ENCODE data around the gene FBXL16. TPM values are rescaled to one million over a fixed set of nuclear protein-coding genes. Genes with fewer than 3 reads are reported as not detected.

Gene FBXL16
- polyA plus RNA-seq, 1 of the 3 experiments (the other 2 are of a cell fraction), result 19.8 TPM

DNA sequence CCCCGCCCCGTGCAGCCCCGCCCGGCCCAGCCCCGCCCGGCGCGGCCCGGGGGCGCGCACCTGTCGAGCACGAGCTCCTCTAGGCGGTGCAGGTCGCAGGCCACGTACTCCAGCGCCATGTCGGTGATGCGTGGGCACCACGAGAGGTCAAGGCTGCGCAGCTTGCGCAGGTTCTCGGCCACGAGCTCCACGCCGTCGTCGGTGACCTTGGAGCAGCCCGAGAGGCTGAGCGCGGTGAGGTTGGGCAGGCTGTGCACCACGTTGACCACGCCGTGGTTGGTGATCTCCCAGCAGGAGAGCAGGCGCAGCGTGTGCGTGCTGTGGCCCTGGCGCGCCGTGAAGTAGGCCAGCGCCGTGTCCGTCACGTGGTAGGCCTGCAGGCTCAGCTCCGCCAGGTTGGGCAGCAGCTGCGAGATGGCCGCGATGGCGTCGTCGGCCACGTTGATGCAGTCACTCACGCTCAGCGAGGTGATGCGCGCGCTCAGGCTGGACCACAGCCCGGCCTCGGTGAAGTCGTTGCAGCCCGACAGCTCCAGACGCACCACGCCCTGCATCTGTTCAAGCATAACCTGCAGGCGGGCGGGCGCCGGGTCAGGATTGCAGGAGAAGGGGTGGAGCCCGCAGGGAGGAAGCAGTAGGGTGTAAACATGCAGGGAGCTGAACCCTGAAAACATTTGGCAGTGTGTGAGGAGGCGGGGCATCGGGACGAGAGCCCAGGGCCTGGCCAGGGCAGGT, 10.1 kb downstream of the FBXL16 start:
- Histone ChIP-seq H4K20me1 (ENCODE audit: insufficient read depth) (peaks cover 18% of the 10 kb centered on the region), H3K27ac (ENCODE audit: low read depth in 2 of 2, low read length in 1 of 2) (no peak overlapping the region), H3K9me2 (no peaks in the 10 kb centered on the region), H3K79me2 (ENCODE audit: insufficient read depth) (peaks cover 22% of the 10 kb centered on the region), H3K36me3 (replicated peaks in 1 of 2; ENCODE audit: control insufficient read depth in 1 of 2, insufficient read depth in 2 of 2, low read length in 1 of 2) (peaks cover 0 to 2% of the 10 kb centered on the region in 2 experiments), H3F3A (replicated peaks; ENCODE audit: insufficient read depth) (peaks cover 20% of the 10 kb centered on the region), H3K9ac (no peak overlapping the region), H3K9me3 (no peaks in the 10 kb centered on the region), H3K4me3 (ENCODE audit: low read depth in 2 of 2, low read length in 1 of 2) (no peak overlapping the region), H3K4me1 (ENCODE audit: control insufficient read depth in 1 of 2, insufficient read depth in 2 of 2, low read depth in 1 of 2, low read length in 1 of 2) (no peaks in the 10 kb centered on the region), H3K4me2 (no peak overlapping the region), H2AFZ (ENCODE audit: low read depth) (no peak overlapping the region), H3K27me3 (ENCODE audit: insufficient read depth) (no peaks in the 10 kb centered on the region)
- DNase-seq, result no peak
- ChIA-PET POLR2A (no interaction called here), CTCF (no interaction called here)
- WGBS (ENCODE audit: low lambda C conversion rate), result 78% methylated on average over 52 of the region's 71 CpGs
- TF ChIP-seq, protein P1, sequence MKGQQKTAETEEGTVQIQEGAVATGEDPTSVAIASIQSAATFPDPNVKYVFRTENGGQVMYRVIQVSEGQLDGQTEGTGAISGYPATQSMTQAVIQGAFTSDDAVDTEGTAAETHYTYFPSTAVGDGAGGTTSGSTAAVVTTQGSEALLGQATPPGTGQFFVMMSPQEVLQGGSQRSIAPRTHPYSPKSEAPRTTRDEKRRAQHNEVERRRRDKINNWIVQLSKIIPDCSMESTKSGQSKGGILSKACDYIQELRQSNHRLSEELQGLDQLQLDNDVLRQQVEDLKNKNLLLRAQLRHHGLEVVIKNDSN (IDR thresholded peaks at IDR 0.05; ENCODE audit: borderline replicate concordance, low read depth), result no peak
- TF ChIP-seq YY1 (IDR thresholded peaks at IDR 0.05; ENCODE audit: low read depth), result no peak
- TF ChIP-seq EP300 (IDR thresholded peaks at IDR 0.05; ENCODE audit: borderline replicate concordance in 1 of 2, low read depth in 1 of 2, low read length in 1 of 2), result no peak
- TF ChIP-seq MXI1 (IDR thresholded peaks at IDR 0.05; ENCODE audit: low read depth, low read length), result no peak
- TF ChIP-seq, protein P2, sequence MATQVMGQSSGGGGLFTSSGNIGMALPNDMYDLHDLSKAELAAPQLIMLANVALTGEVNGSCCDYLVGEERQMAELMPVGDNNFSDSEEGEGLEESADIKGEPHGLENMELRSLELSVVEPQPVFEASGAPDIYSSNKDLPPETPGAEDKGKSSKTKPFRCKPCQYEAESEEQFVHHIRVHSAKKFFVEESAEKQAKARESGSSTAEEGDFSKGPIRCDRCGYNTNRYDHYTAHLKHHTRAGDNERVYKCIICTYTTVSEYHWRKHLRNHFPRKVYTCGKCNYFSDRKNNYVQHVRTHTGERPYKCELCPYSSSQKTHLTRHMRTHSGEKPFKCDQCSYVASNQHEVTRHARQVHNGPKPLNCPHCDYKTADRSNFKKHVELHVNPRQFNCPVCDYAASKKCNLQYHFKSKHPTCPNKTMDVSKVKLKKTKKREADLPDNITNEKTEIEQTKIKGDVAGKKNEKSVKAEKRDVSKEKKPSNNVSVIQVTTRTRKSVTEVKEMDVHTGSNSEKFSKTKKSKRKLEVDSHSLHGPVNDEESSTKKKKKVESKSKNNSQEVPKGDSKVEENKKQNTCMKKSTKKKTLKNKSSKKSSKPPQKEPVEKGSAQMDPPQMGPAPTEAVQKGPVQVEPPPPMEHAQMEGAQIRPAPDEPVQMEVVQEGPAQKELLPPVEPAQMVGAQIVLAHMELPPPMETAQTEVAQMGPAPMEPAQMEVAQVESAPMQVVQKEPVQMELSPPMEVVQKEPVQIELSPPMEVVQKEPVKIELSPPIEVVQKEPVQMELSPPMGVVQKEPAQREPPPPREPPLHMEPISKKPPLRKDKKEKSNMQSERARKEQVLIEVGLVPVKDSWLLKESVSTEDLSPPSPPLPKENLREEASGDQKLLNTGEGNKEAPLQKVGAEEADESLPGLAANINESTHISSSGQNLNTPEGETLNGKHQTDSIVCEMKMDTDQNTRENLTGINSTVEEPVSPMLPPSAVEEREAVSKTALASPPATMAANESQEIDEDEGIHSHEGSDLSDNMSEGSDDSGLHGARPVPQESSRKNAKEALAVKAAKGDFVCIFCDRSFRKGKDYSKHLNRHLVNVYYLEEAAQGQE (IDR thresholded peaks at IDR 0.05; ENCODE audit: low read depth, low read length), result no peak
- no peak for TF ChIP-seq TEAD4 (IDR thresholded peaks at IDR 0.05; ENCODE audit: borderline replicate concordance, insufficient read depth)
- TF ChIP-seq CHD2 (IDR thresholded peaks at IDR 0.05; ENCODE audit: low read length, partially characterized antibody), result no peak
- TF ChIP-seq POLR2AphosphoS5 (IDR thresholded peaks at IDR 0.05; ENCODE audit: low read depth, low read length), result no peak
- TF ChIP-seq, protein P3, sequence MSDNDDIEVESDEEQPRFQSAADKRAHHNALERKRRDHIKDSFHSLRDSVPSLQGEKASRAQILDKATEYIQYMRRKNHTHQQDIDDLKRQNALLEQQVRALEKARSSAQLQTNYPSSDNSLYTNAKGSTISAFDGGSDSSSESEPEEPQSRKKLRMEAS (IDR thresholded peaks at IDR 0.05; ENCODE audit: low read depth), result no peak
- TF ChIP-seq, protein P4, sequence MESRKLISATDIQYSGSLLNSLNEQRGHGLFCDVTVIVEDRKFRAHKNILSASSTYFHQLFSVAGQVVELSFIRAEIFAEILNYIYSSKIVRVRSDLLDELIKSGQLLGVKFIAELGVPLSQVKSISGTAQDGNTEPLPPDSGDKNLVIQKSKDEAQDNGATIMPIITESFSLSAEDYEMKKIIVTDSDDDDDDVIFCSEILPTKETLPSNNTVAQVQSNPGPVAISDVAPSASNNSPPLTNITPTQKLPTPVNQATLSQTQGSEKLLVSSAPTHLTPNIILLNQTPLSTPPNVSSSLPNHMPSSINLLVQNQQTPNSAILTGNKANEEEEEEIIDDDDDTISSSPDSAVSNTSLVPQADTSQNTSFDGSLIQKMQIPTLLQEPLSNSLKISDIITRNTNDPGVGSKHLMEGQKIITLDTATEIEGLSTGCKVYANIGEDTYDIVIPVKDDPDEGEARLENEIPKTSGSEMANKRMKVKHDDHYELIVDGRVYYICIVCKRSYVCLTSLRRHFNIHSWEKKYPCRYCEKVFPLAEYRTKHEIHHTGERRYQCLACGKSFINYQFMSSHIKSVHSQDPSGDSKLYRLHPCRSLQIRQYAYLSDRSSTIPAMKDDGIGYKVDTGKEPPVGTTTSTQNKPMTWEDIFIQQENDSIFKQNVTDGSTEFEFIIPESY (IDR thresholded peaks at IDR 0.05; ENCODE audit: borderline replicate concordance, low read depth), result no peak
- no peak for TF ChIP-seq GABPA (IDR thresholded peaks at IDR 0.05; ENCODE audit: low read depth)
- no peak for TF ChIP-seq NFIC (IDR thresholded peaks at IDR 0.05; ENCODE audit: borderline replicate concordance)
- no peak for TF ChIP-seq FOSL2 (IDR thresholded peaks at IDR 0.05; ENCODE audit: borderline replicate concordance, low read depth)
- no peak for TF ChIP-seq RAD21 (IDR thresholded peaks at IDR 0.05; ENCODE audit: low read length)
- no peak for TF ChIP-seq MEF2A (IDR thresholded peaks at IDR 0.05; ENCODE audit: borderline replicate concordance, low read depth)
- TF ChIP-seq GATA2 (CRISPR knock-in tag; IDR thresholded peaks at IDR 0.05), result no peak
- no peak for TF ChIP-seq NRF1 (IDR thresholded peaks at IDR 0.05; ENCODE audit: low read depth, low read length)
- no peak for TF ChIP-seq EZH2phosphoT487 (IDR thresholded peaks at IDR 0.05; ENCODE audit: borderline replicate concordance, low read depth)
